Measurements from ENCODE around the gene TOR3A.

Gene TOR3A

DNA sequence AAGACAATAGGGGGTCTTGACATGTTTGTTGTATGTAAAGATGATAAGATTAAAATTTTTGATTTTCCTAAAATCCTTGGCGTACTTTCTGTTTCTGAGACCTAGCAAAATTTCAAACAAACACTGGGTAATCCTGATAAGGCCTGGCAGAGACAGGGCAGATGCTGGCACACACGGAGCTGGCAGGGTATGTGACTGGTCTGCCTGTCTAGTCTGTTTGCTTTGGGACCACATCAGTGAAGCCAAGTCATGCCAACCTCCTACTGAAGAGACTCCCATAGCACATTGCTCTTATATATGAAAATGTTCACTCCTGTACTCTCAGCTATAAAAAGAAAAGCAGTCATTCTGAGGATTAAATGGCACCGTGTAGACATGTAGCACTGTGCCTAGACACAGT is 14.1 kb downstream of the TOR3A start:
- H3K27ac ChIP-seq (replicated peaks): no peak overlapping the region
- TF ChIP-seq, protein P1, sequence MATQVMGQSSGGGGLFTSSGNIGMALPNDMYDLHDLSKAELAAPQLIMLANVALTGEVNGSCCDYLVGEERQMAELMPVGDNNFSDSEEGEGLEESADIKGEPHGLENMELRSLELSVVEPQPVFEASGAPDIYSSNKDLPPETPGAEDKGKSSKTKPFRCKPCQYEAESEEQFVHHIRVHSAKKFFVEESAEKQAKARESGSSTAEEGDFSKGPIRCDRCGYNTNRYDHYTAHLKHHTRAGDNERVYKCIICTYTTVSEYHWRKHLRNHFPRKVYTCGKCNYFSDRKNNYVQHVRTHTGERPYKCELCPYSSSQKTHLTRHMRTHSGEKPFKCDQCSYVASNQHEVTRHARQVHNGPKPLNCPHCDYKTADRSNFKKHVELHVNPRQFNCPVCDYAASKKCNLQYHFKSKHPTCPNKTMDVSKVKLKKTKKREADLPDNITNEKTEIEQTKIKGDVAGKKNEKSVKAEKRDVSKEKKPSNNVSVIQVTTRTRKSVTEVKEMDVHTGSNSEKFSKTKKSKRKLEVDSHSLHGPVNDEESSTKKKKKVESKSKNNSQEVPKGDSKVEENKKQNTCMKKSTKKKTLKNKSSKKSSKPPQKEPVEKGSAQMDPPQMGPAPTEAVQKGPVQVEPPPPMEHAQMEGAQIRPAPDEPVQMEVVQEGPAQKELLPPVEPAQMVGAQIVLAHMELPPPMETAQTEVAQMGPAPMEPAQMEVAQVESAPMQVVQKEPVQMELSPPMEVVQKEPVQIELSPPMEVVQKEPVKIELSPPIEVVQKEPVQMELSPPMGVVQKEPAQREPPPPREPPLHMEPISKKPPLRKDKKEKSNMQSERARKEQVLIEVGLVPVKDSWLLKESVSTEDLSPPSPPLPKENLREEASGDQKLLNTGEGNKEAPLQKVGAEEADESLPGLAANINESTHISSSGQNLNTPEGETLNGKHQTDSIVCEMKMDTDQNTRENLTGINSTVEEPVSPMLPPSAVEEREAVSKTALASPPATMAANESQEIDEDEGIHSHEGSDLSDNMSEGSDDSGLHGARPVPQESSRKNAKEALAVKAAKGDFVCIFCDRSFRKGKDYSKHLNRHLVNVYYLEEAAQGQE (IDR thresholded peaks at IDR 0.05; ENCODE audit: insufficient replicate concordance, low read depth): no peak
- no peak for TF ChIP-seq SPI1 (IDR thresholded peaks at IDR 0.05; ENCODE audit: borderline replicate concordance, low read depth)
- no peak for DNase-seq (ENCODE audit: low read depth in 1 of 2, low spot score in 1 of 2)
- H3K27me3 ChIP-seq (ENCODE audit: insufficient read depth, poor library complexity, severe bottlenecking): no peaks in the 10 kb centered on the region
- H3K4me3 ChIP-seq (replicated peaks; ENCODE audit: insufficient read depth, low read length): no peak overlapping the region

GRCh38 chr1:179099891-179100290 is 18.0 kb downstream of the TOR3A start:
- DNase-seq (ENCODE audit: low read depth in 1 of 2, low spot score in 1 of 2): no peak
- Histone ChIP-seq H3K4me3 (replicated peaks; ENCODE audit: insufficient read depth, low read length) (no peak overlapping the region), H3K27me3 (ENCODE audit: insufficient read depth, poor library complexity, severe bottlenecking) (no peaks in the 10 kb centered on the region), H3K27ac (replicated peaks) (no peak overlapping the region)
- TF ChIP-seq POLR2AphosphoS5 (IDR thresholded peaks at IDR 0.05; ENCODE audit: low read depth) (no peak), SPI1 (IDR thresholded peaks at IDR 0.05; ENCODE audit: borderline replicate concordance, low read depth) (no peak), GABPA (IDR thresholded peaks at IDR 0.05; ENCODE audit: low read depth) (no peak)
- TF ChIP-seq, protein P1 (IDR thresholded peaks at IDR 0.05; ENCODE audit: insufficient replicate concordance, low read depth): no peak
- TF ChIP-seq, protein P2, sequence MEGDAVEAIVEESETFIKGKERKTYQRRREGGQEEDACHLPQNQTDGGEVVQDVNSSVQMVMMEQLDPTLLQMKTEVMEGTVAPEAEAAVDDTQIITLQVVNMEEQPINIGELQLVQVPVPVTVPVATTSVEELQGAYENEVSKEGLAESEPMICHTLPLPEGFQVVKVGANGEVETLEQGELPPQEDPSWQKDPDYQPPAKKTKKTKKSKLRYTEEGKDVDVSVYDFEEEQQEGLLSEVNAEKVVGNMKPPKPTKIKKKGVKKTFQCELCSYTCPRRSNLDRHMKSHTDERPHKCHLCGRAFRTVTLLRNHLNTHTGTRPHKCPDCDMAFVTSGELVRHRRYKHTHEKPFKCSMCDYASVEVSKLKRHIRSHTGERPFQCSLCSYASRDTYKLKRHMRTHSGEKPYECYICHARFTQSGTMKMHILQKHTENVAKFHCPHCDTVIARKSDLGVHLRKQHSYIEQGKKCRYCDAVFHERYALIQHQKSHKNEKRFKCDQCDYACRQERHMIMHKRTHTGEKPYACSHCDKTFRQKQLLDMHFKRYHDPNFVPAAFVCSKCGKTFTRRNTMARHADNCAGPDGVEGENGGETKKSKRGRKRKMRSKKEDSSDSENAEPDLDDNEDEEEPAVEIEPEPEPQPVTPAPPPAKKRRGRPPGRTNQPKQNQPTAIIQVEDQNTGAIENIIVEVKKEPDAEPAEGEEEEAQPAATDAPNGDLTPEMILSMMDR (IDR thresholded peaks at IDR 0.05; ENCODE audit: insufficient read depth, low read length): no peak

GRCh38 chr1:179101566-179101965 is 19.7 kb downstream of the TOR3A start:
- H3K27ac ChIP-seq (replicated peaks): no peak overlapping the region
- no peak overlapping the region for H3K4me3 ChIP-seq (replicated peaks; ENCODE audit: insufficient read depth, low read length)
- DNase-seq (ENCODE audit: low read depth in 1 of 2, low spot score in 1 of 2): no peak
- H3K27me3 ChIP-seq (ENCODE audit: insufficient read depth, poor library complexity, severe bottlenecking): no peaks in the 10 kb centered on the region
- TF ChIP-seq SPI1 (IDR thresholded peaks at IDR 0.05; ENCODE audit: borderline replicate concordance, low read depth) (no peak), GABPA (IDR thresholded peaks at IDR 0.05; ENCODE audit: low read depth) (no peak)
- TF ChIP-seq, protein P1 (IDR thresholded peaks at IDR 0.05; ENCODE audit: insufficient replicate concordance, low read depth): no peak

- Histone ChIP-seq H3K27ac (replicated peaks) (no peak overlapping the region), H3K4me3 (replicated peaks; ENCODE audit: insufficient read depth, low read length) (no peak overlapping the region)
These were observed 22.1 kb downstream of the TOR3A start for GRCh38 chr1:179103999-179104398.

More at GRCh38 chr1:179103999-179104398, 22.1 kb downstream of the TOR3A start:
- no peaks in the 10 kb centered on the region for H3K27me3 ChIP-seq (ENCODE audit: insufficient read depth, poor library complexity, severe bottlenecking)
- TF ChIP-seq GABPA (IDR thresholded peaks at IDR 0.05; ENCODE audit: low read depth) (no peak), POLR2AphosphoS5 (IDR thresholded peaks at IDR 0.05; ENCODE audit: low read depth) (no peak), SPI1 (IDR thresholded peaks at IDR 0.05; ENCODE audit: borderline replicate concordance, low read depth) (no peak)
- TF ChIP-seq, protein P2 (IDR thresholded peaks at IDR 0.05; ENCODE audit: insufficient read depth, low read length): no peak
- TF ChIP-seq, protein P1 (IDR thresholded peaks at IDR 0.05; ENCODE audit: insufficient replicate concordance, low read depth): no peak
- DNase-seq (ENCODE audit: low read depth in 1 of 2, low spot score in 1 of 2): no peak
